Stimulated activated CD8-positive, alpha-beta memory T cell treated with anti-CD3 and anti-CD28 coated beads, Interleukin-15, amount 100 ng/mL, for 1 hour (primary cell): Measurements from ENCODE around the gene ZC3H18.
"Not testable (repeated sequence)": the region's sequence is repeated elsewhere in the genome, so short reads cannot be mapped to it uniquely, and the experiment has no call there.

ENCODE experiments used
- DNase-seq: peaks from one replicate; pipeline ENCODE4 v3.0.0-alpha.2; 2020; ENCODE audit warnings: low read depth

ZC3H18 gene

DNA sequence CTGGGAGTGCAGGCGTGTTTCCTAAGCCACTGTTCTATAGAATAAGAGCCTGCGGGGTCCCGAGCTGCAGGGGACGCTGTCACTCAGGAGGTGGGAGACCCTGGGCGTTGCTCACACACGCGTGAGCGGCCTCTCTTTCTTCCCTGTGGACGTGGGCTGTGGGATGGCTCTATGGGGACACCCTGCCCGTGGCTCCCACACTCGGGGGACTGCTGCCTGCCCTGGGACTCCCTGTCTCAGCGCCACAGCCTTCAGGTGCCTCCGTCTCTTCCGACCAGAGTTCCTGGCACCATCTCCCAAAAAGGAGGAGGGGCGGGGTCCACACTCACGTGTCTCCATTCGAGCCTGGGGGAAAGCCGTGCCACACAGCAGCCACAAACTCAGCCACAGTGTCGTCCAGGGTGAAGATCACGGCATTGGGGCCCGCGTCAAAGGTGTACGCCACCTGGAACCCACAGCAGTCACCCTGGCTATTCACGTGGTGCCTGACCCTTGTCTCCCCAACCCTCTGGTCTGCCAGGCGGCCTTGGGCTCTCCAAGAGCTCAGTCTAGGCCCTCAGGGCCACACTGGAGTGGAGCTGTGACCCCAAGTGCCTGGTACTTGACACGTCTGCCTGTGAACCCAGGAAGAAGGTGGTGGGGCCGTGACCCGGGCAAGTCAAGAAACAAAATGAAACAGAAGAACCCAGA lies 84.3 kb downstream of the ZC3H18 start:
- DNase-seq, result no peak

DNA sequence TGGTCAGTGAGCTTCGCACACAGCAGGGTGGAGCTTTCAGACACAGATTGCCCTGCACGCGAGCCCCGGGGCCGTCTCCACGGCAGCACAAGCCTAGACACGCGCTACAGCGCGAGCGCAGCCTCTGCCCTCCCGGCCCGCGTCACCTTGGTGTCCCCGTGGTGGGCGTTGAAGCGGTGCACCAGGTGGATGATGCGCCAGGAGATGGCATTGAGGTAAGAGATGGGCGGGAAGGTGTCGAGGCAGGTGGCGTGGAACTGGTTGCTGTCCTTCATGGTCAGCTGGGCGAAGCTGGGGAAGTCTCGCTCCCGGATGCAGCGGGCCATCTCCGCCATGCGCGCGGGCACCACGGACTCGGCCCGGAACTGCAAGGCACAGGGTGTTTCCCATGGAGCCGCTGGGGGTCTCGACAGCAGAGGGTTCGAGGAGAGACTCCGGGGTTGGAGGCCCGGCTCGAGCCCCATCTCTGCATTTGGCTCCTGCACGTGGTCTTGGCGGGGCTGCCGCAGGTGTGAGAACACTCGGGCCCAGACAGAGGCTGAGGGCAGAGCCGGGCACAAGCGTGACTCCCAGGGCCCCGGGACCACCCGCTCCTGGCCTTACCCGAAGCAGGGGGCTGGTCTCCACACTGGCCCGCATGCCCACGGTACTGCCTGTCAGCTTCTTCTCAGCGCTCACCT lies 85.0 kb downstream of the ZC3H18 start:
- DNase-seq, result no peak

DNA sequence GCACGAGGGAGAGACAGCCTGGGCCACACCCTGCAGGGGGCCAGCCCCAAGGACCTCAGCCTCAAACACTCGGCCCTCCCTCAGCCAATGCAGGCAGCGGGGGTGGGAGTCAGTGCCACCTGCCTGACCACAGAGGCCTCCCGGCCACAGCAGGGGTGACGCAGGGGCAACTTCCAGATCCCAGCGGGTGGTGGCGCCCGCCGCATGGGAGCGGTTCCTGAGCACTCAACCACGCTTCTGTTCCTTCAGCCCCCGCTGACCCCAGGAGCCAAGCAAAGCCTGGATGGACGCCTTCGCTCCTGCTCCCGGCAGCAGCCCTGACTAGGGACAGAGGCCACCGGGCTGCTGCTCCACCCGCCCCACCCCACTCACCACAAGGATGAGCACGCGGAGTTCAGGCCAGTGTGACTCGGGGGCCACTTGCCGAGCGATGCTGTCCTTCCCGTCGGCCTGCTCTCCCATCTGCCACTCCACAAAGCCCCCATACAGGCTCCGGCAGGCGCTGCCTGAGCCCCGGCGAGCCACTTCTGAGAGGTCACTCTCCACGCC lies 85.6 kb downstream of the ZC3H18 start:
- no peak for DNase-seq

DNA sequence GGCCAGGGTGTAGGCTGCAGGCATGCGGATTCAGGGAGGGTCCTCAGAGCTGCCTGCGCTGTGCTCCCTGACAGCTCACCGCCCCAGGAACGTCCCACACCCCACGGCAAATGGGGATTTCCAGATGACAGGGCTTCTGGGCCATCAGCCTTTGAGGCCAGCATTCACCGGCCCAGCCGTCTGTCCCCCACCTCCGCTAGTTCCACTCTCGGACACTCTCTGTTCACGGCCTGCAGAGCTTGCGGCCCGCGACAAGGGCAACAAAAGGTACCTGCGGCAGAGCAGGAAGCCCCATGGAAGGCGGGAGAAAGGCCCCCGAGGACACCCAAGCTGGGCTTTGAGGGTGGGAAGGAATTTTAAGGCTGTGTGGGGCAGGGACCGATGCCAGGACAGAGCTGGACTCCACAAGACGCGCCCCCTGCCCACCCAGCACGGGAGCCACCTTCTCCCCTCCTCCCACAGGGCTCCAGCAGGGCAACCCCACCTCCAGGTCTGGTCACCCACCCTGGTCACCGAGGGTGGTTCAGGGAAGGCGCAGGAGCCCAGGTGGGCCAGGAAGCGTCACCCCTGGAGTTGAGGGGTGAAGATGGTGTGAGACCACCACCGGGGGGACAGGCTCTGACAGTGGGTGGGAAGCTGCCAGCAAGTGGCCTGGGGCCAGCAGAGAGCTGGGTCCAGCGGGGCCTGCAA lies 86.2 kb downstream of the ZC3H18 start:
- no peak for DNase-seq

DNA sequence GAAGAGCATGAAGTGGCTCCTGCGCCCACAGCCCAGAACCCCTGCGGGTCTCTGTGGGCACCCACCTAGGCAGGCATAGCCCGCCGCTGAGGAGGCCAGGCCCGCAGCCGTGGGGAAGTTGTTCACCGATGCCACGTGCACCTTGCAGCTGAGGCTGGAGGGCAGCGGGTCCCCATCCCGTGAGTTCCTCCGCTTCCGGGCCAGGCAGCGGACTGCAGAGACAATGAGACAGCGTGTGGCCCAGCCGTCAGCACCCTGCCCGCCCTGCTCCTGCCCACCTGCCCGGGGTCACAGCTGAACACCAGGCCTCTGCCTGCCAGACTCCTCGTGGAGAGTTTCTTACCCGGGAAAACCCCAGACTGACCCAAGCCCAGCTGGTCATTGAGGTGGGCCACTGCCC lies 87.2 kb downstream of the ZC3H18 start:
- DNase-seq, result no peak

DNA sequence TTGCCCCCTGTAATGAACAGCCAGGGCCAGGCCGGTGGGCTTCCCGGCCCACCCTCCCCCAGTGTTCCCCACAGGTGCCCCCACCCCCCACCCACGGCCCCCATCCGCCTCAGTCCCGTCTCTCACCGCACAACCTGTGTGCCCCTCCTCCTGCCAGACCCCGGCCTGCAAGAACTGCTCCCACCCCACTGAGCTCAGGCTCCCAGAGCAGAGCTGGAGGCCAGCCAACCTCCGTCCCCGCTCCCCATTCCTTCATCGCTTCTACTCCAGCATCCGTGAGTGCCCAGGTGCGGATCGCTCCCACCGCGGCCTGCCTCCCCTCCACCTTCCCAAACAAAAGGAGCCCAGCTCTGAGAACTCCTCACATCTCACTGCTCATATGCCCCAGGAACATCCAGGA lies 88.5 kb downstream of the ZC3H18 start:
- DNase-seq, result no peak

DNA sequence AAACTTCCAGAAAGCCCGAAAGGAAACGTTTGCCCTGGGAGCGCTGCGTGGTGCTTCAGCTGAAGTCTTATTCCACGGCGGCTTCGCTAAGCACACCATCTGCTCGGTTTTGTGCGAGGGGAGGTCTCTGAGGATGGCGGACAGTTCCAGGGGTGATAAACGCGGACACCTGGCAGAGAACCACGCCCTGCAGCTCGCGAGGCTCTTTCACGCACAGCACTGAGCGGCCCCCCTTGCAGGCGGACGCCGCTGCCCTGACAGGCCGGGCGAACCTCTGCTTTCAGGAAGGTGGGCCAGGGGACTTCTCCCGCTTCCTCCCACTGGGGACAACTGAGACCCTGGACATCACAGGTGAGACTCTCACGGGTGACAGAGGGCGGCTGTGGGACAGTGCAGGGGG lies 89.0 kb downstream of the ZC3H18 start:
- DNase-seq, result no peak

DNA sequence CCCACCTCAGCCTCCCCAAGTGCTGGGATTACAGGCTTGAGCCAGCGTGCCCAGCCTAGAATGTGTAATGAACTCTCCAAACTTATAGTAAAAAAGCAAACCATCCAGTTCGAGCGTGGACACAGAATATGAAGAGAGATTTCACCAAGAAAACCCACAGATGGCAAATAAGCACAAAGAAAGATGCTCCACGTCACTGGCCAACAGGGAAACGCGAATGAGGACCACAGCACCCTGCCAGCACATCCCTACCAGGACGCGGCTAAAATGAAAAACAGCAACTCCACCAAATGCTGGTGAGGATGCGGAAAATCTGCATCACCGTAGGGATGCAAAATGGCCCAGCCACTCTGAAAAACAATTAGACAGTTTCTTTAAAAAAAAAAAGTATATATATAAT lies 91.3 kb downstream of the ZC3H18 start:
- DNase-seq, result no peak

DNA sequence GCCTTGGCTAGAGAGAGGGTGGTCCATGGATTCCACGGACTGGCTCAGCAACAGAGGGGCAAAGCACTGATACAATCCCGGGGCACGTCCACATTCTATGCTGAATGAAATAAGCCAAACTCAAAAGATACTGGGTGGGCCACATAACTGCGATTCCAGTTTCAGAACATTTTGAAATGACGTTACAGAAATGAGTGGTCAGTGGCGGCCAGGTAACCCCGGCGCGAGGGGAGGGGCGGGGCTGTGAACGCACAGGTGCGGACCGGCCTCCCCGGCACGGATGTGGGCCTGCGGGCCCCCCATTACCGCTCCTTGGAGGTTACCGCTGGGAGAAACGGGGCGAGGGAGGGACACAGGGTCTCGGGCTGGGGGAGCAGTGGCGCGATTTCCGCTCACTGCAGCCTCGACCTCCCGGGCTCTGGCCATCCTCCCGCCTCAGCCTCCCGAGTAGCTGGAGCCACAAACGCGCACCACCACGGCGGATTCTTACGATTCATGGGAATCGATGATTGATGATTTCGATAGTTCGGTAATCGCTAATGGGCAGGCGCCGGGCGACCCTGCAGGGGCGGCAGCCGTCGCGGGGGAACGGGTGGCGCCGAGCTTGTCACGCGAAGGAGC lies 92.1 kb downstream of the ZC3H18 start:
- DNase-seq, result no peak

DNA sequence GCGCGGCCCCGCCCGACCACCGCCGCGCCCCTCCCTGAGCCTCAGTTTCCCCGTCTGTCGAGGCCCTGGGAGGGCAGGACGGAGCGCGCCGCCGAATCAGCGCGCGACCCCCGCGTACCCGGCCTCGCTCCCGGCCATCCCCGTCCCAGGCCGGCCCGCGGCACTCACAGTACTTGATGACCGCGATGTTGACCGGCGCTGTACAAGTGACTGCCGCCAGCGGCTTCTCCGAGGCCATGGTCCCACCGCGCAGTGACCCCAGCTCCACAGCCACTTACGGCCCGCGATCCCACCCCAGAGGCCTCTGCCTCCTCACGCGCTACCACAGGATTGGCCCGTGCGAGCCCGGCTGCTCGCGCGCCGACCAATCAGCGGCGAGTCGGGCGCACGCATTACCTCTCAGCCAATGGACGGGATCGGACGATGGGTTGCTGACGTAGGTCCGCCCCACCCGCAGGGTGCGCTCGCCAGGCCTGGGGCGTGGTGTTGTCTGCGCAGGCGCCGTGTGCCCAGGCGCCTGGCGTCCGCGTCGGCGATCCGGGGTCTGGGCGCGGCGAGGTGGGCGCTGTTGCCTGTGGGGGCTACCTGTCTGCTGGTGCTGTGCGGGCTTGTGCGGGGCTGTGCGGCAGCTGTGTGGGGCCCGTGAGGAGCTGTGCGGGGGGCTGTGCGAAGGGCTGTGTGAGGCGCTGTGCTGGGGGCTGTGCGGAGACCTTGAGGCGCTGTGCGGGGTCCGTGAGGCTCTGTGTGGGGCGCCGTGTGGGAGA lies 92.8 kb downstream of the ZC3H18 start, which contains the start of gene MVD:
Gene MVD (minus strand): TSS at position 249 of the 764 bp plus-strand sequence. CDS start 11 bp downstream, at position 238.
- DNase-seq, result peak; percentile 89

DNA sequence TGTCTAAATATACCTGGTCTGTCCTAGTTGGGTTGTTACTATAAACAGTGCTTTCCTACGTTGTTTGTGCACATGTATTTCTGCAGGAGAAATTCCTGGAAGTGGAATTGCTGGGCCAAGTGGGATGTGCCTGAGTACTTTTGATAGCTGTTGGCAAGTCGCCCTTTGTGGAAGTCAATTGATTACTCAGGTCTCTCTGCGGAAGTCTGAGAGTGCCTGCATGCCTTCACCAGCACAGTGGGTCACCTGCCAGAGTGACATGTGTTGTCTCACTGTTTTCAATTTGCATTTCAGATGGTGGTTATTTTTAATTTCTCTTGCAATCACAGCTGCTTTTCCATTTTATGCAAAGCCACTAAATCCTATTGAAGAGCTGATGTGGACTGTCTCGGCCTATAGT lies 94.9 kb downstream of the ZC3H18 start:
- DNase-seq, result no peak

DNA sequence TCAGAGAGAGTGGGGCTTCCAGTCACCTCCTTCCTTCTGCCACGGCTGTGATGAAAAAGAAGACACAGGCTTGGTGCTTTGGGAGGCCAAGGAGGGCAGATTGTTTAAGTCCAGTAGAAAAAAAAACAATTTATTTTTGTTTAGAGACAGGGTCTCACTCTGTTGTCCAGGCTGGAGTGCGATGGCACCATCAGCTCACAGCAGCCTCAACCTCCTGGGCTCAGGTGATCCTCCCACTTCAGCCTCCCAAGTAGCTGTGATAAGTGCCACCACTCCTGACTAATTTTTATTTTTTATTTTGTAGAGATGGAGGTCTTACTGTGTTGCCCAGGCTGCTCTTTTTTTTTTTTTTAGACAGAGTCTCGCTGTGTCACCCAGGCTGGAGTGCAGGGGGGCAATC lies 95.4 kb downstream of the ZC3H18 start:
- DNase-seq, result no peak

DNA sequence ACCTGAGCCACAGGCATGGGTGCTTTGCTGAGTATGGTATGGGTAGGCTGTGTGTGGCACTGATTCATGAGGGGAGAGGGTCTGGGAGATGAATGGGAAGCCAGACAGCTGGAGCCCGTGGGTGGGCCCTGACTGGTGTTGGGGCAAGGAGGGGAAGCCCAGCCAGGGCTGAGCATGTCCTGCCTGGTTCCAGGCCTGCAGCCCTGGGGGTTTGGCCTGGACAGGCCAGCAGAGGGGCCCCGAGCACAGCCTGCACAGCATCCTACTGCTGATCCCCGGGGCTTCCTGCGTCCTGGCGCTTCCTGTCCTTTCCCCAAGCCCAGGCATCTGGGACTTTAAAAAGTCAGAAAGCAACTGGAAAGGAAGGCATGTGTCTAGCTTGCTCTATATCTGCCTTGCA lies 97.3 kb downstream of the ZC3H18 start:
- no peak for DNase-seq

DNA sequence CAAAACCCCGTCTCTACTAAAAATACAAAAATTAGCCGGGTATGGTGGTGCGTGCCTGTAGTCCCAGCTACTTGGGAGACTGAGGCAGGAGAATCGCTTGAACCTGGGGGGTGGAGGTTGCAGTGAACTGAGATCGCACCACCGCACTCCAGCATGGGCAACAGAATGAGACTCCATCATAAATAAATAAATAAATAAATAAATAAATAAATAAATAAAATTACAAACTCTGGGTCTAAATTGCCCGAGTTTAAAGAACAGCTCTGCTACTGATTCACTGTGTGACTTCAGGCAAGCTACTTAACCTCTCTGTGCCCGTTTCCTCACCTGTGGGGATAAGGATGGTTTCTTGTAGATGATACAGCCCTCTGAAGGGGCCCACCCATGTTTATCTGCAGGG lies 99.3 kb downstream of the ZC3H18 start:
- DNase-seq, result not testable (repeated sequence)

DNA sequence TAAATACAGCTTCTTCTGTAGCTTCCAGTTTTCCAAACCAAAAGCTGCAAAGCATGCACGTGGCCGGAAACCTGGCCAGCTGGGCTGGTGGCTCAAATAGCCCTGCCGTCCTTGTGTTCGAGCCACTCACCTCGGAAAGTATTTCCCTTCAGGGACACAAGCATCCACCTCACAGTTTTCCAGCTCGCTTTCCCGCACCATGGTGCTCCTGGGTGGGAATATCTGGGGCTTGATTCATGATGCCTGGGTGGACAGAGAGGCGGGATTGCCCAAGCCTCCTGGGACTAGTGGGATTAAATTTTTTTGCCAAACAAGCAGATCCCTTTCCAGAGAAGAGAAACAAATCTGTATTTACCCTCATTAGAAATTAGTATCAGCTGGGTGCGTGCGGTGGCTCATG lies 99.8 kb downstream of the ZC3H18 start:
- no peak for DNase-seq

DNA sequence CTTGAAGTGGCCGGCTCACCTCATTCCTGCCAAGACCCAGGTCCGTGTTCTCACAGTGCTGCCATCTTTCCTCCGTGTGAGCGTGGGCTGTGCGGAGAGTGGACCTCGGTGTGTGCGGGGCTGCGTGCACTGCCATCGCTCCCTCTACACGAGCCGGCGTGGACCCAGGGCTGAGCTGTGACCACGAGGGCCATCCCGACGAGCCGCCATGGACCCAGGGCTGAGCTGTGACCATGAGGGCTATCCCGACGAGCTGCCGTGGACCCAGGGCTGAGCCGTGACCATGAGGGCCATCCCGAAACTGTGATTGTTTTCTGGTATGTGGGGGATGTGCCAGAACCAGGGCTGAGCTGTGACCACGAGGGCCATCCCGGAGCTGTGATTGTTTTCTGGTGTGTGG lies 101.6 kb downstream of the ZC3H18 start:
- DNase-seq, result no peak

DNA sequence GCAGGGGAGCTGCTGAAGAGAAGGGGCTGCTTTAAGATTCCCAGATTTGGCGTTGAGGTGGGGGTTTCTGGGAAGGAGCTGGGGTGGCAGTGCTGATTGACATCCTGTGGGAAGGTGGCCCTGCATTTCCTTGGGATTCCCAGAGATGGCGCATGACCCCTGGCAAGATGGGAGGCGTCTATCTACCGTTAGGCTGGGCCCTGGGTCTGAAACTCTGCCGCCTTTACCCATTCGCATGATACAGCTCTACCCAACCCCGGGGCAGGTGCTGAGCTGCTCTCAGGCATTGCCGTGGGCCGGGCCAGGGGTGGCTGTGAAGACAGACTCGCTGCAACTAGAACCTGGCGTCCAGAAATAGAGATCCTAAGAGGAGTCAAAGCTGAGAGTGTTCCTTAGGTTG lies 102.6 kb downstream of the ZC3H18 start:
- no peak for DNase-seq

DNA sequence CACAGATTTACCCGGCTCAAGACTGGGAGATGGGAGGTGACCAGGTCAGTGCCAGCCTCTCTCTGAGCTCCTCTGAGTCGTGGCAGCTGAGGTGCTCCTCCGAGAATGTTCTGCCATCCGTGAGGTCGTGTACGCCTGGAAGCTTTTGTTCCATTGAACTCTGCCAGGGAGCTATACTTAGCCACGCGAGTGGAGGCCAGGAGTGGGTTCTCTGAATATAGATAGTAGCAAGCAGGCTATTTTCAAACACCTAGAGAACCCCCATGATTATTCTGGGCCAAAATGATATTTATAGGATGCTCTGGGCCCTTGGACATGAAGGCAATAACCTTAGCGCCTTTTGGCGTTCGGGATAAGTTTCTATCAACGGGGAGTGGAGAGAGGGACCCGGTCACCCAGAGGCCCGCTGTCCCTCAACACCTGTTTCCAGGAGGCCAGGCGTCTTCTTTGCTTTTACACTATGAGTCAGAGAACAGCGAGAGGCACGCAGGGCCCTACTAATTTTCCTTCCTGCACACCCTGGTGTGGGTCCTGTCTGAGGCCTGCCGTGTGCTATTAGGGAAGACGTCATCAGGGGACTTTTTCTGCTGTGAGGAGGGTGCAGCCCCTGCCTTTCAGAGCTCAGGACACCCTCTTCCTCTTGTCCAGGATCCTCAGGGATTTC lies 103.6 kb downstream of the ZC3H18 start:
- DNase-seq, result no peak

DNA sequence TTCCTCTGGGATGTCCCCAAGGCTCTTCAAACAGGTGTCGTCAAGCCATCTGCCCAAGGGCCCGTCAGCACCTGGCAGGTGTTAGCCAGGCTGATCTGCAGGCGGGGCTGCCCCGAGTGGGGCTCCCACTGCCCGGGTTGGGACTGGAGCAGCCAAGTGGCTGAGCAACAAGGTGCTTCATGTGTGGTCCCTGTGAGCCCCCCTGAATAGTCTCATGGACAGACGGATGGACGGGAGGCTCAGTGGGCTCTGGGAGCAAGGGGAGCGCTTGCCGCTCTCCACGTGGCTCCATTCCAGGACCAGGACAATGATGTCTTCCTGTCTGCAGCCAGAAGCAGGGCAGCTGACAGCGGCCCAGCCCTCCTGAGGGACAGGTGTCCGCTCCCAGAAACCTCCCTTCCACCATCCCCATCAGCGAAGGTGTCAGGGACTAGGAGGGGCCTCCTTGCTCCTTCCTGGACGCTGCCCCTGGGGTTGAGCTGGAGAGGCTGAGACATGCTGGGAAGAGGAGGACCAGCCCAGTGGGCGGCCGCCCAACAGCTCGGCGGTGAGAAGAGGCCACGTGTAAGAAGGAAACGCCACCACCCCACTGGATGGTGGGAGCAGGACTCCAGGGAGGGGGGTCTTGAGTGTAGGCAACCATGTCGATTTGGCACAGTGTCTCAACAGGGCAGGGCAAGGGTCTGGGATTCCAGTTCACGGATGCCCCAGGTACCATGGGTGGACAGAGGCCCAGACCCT lies 106.5 kb downstream of the ZC3H18 start:
- DNase-seq, result no peak

DNA sequence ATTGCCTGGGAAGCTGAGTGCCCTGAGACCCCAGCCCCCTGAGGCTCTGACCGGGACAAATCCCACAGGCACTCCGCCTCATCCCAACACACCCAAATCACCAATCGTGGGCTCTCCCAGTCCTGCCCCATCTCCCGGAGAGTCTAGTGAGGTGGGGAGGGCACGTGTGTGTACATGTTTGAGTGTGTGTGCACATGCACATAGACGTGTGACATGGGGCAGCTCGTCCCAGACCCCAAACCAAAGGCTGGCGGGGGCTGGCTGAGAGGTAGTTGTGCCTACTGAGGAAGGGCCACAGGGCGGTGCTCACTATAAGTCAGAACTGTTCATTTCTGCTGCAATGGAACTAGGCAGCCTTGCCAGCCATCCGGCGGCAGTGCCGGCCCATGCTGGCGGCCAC lies 107.5 kb downstream of the ZC3H18 start:
- DNase-seq, result no peak
